Loucy (cell line): ENCODE results near the gene AFF1.

Experiments used
- H2AFZ ChIP-seq: fragments of 200-600 bp; sonication (generic); 2 replicates; pipeline ENCODE4 v1.6.0; 2016; ENCODE audit warnings: antibody characterized with exemption, mild to moderate bottlenecking, low read length, moderate library complexity
- H3F3A ChIP-seq: fragments of 200-600 bp; 2 replicates; pipeline ENCODE4 v1.6.0; 2016; ENCODE audit warnings: antibody characterized with exemption, low read depth, mild to moderate bottlenecking
- H3K27me3 ChIP-seq: fragments of 200-600 bp; sonication (generic); 2 replicates; pipeline ENCODE4 v1.6.1; 2014; ENCODE audit warnings: low read length, mild to moderate bottlenecking; ENCODE audit not compliant: insufficient read depth, poor library complexity, severe bottlenecking
- H3K36me3 ChIP-seq: fragments of 200-600 bp; sonication (generic); 2 replicates; pipeline ENCODE4 v1.6.1; 2016; ENCODE audit warnings: low read length; ENCODE audit not compliant: insufficient read depth
- H3K4me1 ChIP-seq: fragments of 200-600 bp; sonication (generic); 2 replicates; pipeline ENCODE4 v1.5.1; 2014; ENCODE audit warnings: low read length, mild to moderate bottlenecking; ENCODE audit not compliant: insufficient read depth, poor library complexity, severe bottlenecking
- H3K4me2 ChIP-seq: fragments of 200-600 bp; sonication (generic); 2 replicates; pipeline ENCODE4 v1.6.0; 2014; ENCODE audit warnings: antibody characterized with exemption, low read length, low read depth, mild to moderate bottlenecking; ENCODE audit not compliant: poor library complexity, severe bottlenecking
- H3K4me3 ChIP-seq: fragments of 200-600 bp; sonication (generic); 2 replicates; pipeline ENCODE4 v1.5.1; 2014; ENCODE audit warnings: low read length, mild to moderate bottlenecking, mixed read lengths; ENCODE audit not compliant: poor library complexity, severe bottlenecking
- H3K79me2 ChIP-seq: fragments of 200-600 bp; sonication (generic); 2 replicates; pipeline ENCODE4 v1.6.1; 2014; ENCODE audit warnings: low read length; ENCODE audit not compliant: insufficient read depth
- H3K9ac ChIP-seq: fragments of 200-600 bp; sonication (generic); 2 replicates; pipeline ENCODE4 v1.6.0; 2014; ENCODE audit warnings: mild to moderate bottlenecking, low read depth, low read length, moderate library complexity; ENCODE audit not compliant: poor library complexity, severe bottlenecking
- H3K9me2 ChIP-seq: fragments of 200-600 bp; sonication (generic); replicated peaks from 2 replicates; pipeline ENCODE4 v1.6.1; 2016; ENCODE audit warnings: low read depth, low read length, mixed read lengths
- H3K9me3 ChIP-seq: fragments of 200-600 bp; sonication (generic); 2 replicates; pipeline ENCODE4 v1.6.1; 2014; ENCODE audit warnings: mild to moderate bottlenecking, antibody characterized with exemption, low read length, low read depth; ENCODE audit not compliant: insufficient read depth
- H4K20me1 ChIP-seq: fragments of 200-600 bp; sonication (generic); 2 replicates; pipeline ENCODE4 v1.6.0; 2014; ENCODE audit warnings: antibody characterized with exemption, low read length, mild to moderate bottlenecking; ENCODE audit not compliant: insufficient read depth, poor library complexity, severe bottlenecking
- EZH2phosphoT487 ChIP-seq: fragments of 200-600 bp; IDR thresholded peaks from 2 replicates; pipeline ENCODE4 v1.6.1; 2018; ENCODE audit warnings: antibody characterized with exemption, mild to moderate bottlenecking, moderate library complexity, borderline replicate concordance
- TF ChIP-seq, protein P1 (sequence below): fragments of 200-600 bp; sonication (generic); conservative IDR thresholded peaks from 2 replicates; pipeline ENCODE4 v1.5.1; 2014; ENCODE audit warnings: mild to moderate bottlenecking, antibody characterized with exemption, low read length

The AFF1 gene

DNA sequence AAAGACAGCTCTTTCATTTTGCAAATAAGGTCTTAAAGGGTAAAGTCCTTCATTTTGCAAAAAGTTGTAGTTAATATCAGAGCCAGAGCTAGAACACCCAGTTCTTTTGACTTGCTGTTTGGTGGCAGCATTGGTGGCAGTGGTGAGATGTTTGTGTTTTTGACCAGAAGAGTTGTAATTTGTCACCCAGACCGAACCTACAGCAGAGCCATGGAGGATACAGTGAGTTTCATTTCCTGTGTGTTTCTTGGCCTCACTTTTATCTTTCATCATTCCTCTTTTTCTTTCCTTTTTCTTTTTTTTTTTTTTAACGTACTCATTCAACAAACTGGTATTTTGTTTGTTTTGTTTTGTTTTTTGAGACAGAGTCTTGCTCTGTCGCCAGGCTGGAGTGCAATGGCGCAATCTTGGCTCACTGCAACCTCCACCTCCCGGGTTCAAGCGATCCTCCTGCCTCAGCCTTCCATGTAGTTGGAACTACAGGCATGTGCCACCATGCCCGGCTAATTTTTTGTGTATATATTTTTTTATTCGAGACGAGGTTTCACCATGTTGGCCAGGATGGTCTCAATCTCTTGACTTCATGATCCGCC is 116.4 kb downstream of the AFF1 start:
- no peak overlapping the region for H3K9ac ChIP-seq
- no peak overlapping the region for H3K4me3 ChIP-seq
- no peaks in the 10 kb centered on the region for H3K9me3 ChIP-seq
- TF ChIP-seq EZH2phosphoT487, result no peak
- TF ChIP-seq, protein P1, sequence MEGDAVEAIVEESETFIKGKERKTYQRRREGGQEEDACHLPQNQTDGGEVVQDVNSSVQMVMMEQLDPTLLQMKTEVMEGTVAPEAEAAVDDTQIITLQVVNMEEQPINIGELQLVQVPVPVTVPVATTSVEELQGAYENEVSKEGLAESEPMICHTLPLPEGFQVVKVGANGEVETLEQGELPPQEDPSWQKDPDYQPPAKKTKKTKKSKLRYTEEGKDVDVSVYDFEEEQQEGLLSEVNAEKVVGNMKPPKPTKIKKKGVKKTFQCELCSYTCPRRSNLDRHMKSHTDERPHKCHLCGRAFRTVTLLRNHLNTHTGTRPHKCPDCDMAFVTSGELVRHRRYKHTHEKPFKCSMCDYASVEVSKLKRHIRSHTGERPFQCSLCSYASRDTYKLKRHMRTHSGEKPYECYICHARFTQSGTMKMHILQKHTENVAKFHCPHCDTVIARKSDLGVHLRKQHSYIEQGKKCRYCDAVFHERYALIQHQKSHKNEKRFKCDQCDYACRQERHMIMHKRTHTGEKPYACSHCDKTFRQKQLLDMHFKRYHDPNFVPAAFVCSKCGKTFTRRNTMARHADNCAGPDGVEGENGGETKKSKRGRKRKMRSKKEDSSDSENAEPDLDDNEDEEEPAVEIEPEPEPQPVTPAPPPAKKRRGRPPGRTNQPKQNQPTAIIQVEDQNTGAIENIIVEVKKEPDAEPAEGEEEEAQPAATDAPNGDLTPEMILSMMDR, result no peak
- no peak overlapping the region for H2AFZ ChIP-seq
- peaks cover 41% of the 10 kb centered on the region for H4K20me1 ChIP-seq
- no peaks in the 10 kb centered on the region for H3F3A ChIP-seq
- H3K36me3 ChIP-seq, result peaks cover 60% of the 10 kb centered on the region
- no peaks in the 10 kb centered on the region for H3K4me1 ChIP-seq
- peaks cover 94% of the 10 kb centered on the region for H3K79me2 ChIP-seq
- H3K4me2 ChIP-seq, result no peak overlapping the region
- no peaks in the 10 kb centered on the region for H3K27me3 ChIP-seq
- H3K9me2 ChIP-seq, result no peaks in the 10 kb centered on the region

GRCh38 chr4:87052615-87053014 is 117.8 kb downstream of the AFF1 start:
- Histone ChIP-seq H3K9ac (no peak overlapping the region), H3F3A (no peaks in the 10 kb centered on the region), H3K4me2 (no peak overlapping the region), H3K36me3 (peaks cover 50% of the 10 kb centered on the region), H3K9me2 (no peaks in the 10 kb centered on the region), H3K9me3 (no peaks in the 10 kb centered on the region), H3K4me3 (no peak overlapping the region), H3K79me2 (peaks cover 94% of the 10 kb centered on the region), H4K20me1 (peaks cover 50% of the 10 kb centered on the region), H2AFZ (no peak overlapping the region), H3K27me3 (no peaks in the 10 kb centered on the region), H3K4me1 (no peaks in the 10 kb centered on the region)
- TF ChIP-seq, protein P1, result no peak
- TF ChIP-seq EZH2phosphoT487, result no peak

- Histone ChIP-seq H3K4me2 (no peak overlapping the region), H3K9me3 (no peaks in the 10 kb centered on the region)
- TF ChIP-seq, protein P1, result no peak
- TF ChIP-seq EZH2phosphoT487, result no peak
Observed at GRCh38 chr4:87053176-87053658, 118.4 kb downstream of the AFF1 start.

More at GRCh38 chr4:87053176-87053658, 118.4 kb downstream of the AFF1 start:
- H3F3A ChIP-seq, result no peaks in the 10 kb centered on the region
- peaks cover 54% of the 10 kb centered on the region for H4K20me1 ChIP-seq
- no peaks in the 10 kb centered on the region for H3K9me2 ChIP-seq
- H3K4me1 ChIP-seq, result peaks cover 5% of the 10 kb centered on the region
- peaks cover 44% of the 10 kb centered on the region for H3K36me3 ChIP-seq
- H3K27me3 ChIP-seq, result no peaks in the 10 kb centered on the region
- no peak overlapping the region for H2AFZ ChIP-seq
- no peak overlapping the region for H3K4me3 ChIP-seq
- H3K79me2 ChIP-seq, result peaks cover 96% of the 10 kb centered on the region
- H3K9ac ChIP-seq, result no peak overlapping the region
